SH-SY5Y (cell line): Measurements from ENCODE around the gene ALPK3.

ENCODE experiments used
- GATA2 ChIP-seq: IDR thresholded peaks from 2 replicates; pipeline ENCODE4 v1.6.1; 2011; ENCODE audit warnings: mild to moderate bottlenecking, low read depth, low read length
- GATA3 ChIP-seq: IDR thresholded peaks from 2 replicates; pipeline ENCODE4 v1.6.1; 2011; ENCODE audit warnings: low read depth, mild to moderate bottlenecking, low read length, moderate library complexity

- TF ChIP-seq GATA2, result no peak
- no peak for TF ChIP-seq GATA3
Observed at GRCh38 chr15:84822653-84823281, 5.6 kb downstream of the ALPK3 start.
